ENCODE data around the gene KLHL4. TPM values are rescaled to one million over a fixed set of nuclear protein-coding genes. Genes with fewer than 3 reads are reported as not detected.

Gene KLHL4
- 1.8 and 6.2 TPM in 2 replicates for total RNA-seq

GRCh38 chrX:87517571-87518141, at the start of gene KLHL4:
TSS of gene KLHL4 (plus strand) at chrX:87517802. CDS start at chrX:87517894, 92 bp downstream.

